GM19238 (cell line): ENCODE measurements around the gene EFCAB8.

Experiments
- DNase-seq: peaks from one replicate; pipeline ENCODE4 v3.0.0; 2011; ENCODE audit warnings: low spot score; ENCODE audit not compliant: insufficient read length

Gene EFCAB8

GRCh38 chr20:33005908-33006775, 147.4 kb downstream of the EFCAB8 start:
- DNase-seq: no peak

- no peak for DNase-seq
Observed at GRCh38 chr20:33006776-33007375, 148.2 kb downstream of the EFCAB8 start.

- DNase-seq: no peak
Observed at GRCh38 chr20:33007376-33008335, 148.9 kb downstream of the EFCAB8 start, which contains the start of gene BPIFB2. TSS of gene BPIFB2 (plus strand) at chr20:33007704. CDS start at chr20:33008575, 871 bp downstream.

GRCh38 chr20:33008336-33009213, 149.9 kb downstream of the EFCAB8 start:
- DNase-seq: no peak

- no peak for DNase-seq
Observed at GRCh38 chr20:33009214-33010132, 150.8 kb downstream of the EFCAB8 start.

GRCh38 chr20:33010133-33010504, 151.4 kb downstream of the EFCAB8 start:
- DNase-seq: no peak

- DNase-seq: no peak
Observed at GRCh38 chr20:33010674-33011449, 152.1 kb downstream of the EFCAB8 start.
